ENCODE results near the gene RASGEF1C.

RASGEF1C gene
- 0 reads per million in 2 donors for total RNA-seq

GRCh38 chr5:180209137-180209581 lies at the start of gene RASGEF1C:
Gene RASGEF1C, minus strand, starts transcription at chr5:180209211. Its CDS starts 71,159 bp downstream, at chr5:180138052.
- peak; percentile 33 for DNase-seq

- DNase-seq = no peak
Measured at GRCh38 chr5:180253036-180253824, 44.2 kb upstream of the RASGEF1C start.

- no peak for DNase-seq
Measured at GRCh38 chr5:180251887-180252286, 42.9 kb upstream of the RASGEF1C start.

GRCh38 chr5:180251141-180251540 lies 42.1 kb upstream of the RASGEF1C start:
- no peak for DNase-seq

GRCh38 chr5:180250329-180250728 lies 41.3 kb upstream of the RASGEF1C start:
- no peak for DNase-seq

- DNase-seq = no peak
Measured at GRCh38 chr5:180241600-180241999, 32.6 kb upstream of the RASGEF1C start.

GRCh38 chr5:180238631-180239030 lies 29.6 kb upstream of the RASGEF1C start:
- DNase-seq = no peak

- no peak for DNase-seq
Measured at GRCh38 chr5:180235846-180236245, 26.8 kb upstream of the RASGEF1C start.

GRCh38 chr5:180235077-180235476 lies 26.1 kb upstream of the RASGEF1C start:
- DNase-seq = no peak

GRCh38 chr5:180234271-180234670 lies 25.3 kb upstream of the RASGEF1C start:
- DNase-seq = no peak

- no peak for DNase-seq
Measured at GRCh38 chr5:180233729-180234128, 24.7 kb upstream of the RASGEF1C start.

GRCh38 chr5:180230017-180230416 lies 21.0 kb upstream of the RASGEF1C start:
- no peak for DNase-seq

- no peak for DNase-seq
Measured at GRCh38 chr5:180222056-180222455, 13.0 kb upstream of the RASGEF1C start.

- DNase-seq = no peak
Measured at GRCh38 chr5:180217797-180218196, 8.8 kb upstream of the RASGEF1C start.

GRCh38 chr5:180216646-180217171 lies 7.7 kb upstream of the RASGEF1C start:
- DNase-seq = no peak

GRCh38 chr5:180215783-180216630 lies 7.0 kb upstream of the RASGEF1C start:
- DNase-seq = no peak

GRCh38 chr5:180214870-180215770 lies 6.1 kb upstream of the RASGEF1C start:
- DNase-seq = no peak

- DNase-seq = no peak
Measured at GRCh38 chr5:180213657-180214207, 4.7 kb upstream of the RASGEF1C start.

- DNase-seq = no peak
Measured at GRCh38 chr5:180213256-180213600, 4.2 kb upstream of the RASGEF1C start.

GRCh38 chr5:180212363-180213255 lies 3.6 kb upstream of the RASGEF1C start:
- no peak for DNase-seq

- no peak for DNase-seq
Measured at GRCh38 chr5:180211761-180212035, 2.7 kb upstream of the RASGEF1C start.

All from activated gamma-delta T cell (primary cell).